ENCODE data around the gene DUSP9. TPM values are rescaled to one million over a fixed set of nuclear protein-coding genes. Genes with fewer than 3 reads are reported as not detected.

DUSP9 gene
- total RNA-seq, 2 donors from 2014 or later, result 3.5 TPM; not detected in 1

- no peak for DNase-seq (ENCODE audit: low spot score)
- 88% methylated on average over 21 of the region's 21 CpGs for WGBS
- Histone ChIP-seq H3K4me1 (replicated peaks) (no peaks in the 10 kb centered on the region), H3K9me3 (no peaks in the 10 kb centered on the region), H3K36me3 (no peaks in the 10 kb centered on the region), H3K4me3 (no peak overlapping the region), H3K27me3 (replicated peaks; ENCODE audit: insufficient read depth) (no peaks in the 10 kb centered on the region), H3K27ac (no peak overlapping the region)
- no peak for TF ChIP-seq CTCF (IDR thresholded peaks at IDR 0.05)
- TF ChIP-seq POLR2A (IDR thresholded peaks at IDR 0.05), result no peak
- no peak for TF ChIP-seq POLR2AphosphoS5 (IDR thresholded peaks at IDR 0.05)
- intact Hi-C loops (cut with DNase I), result no loop called here
Observed at GRCh38 chrX:153625271-153626024, 21.6 kb upstream of the DUSP9 start.

GRCh38 chrX:153626025-153626633, 20.9 kb upstream of the DUSP9 start:
- no peaks in the 10 kb centered on the region for H3K9me3 ChIP-seq
- H3K27ac ChIP-seq, result no peak overlapping the region
- TF ChIP-seq POLR2AphosphoS5 (IDR thresholded peaks at IDR 0.05) (no peak), POLR2A (IDR thresholded peaks at IDR 0.05) (no peak), CTCF (IDR thresholded peaks at IDR 0.05) (no peak)
- no peak for DNase-seq (ENCODE audit: low spot score)
- no peaks in the 10 kb centered on the region for H3K36me3 ChIP-seq
- H3K27me3 ChIP-seq (replicated peaks; ENCODE audit: insufficient read depth), result no peaks in the 10 kb centered on the region
- intact Hi-C loops (cut with DNase I), result no loop called here
- no peak overlapping the region for H3K4me3 ChIP-seq
- H3K4me1 ChIP-seq (replicated peaks), result no peaks in the 10 kb centered on the region
- 87% methylated on average over 3 of the region's 16 CpGs for WGBS

GRCh38 chrX:153626863-153627674, 19.9 kb upstream of the DUSP9 start:
- no peak for DNase-seq (ENCODE audit: low spot score)
- intact Hi-C loops (cut with DNase I), result no loop called here
- Histone ChIP-seq H3K27ac (no peak overlapping the region), H3K36me3 (no peaks in the 10 kb centered on the region), H3K4me3 (no peak overlapping the region), H3K27me3 (replicated peaks; ENCODE audit: insufficient read depth) (no peaks in the 10 kb centered on the region), H3K9me3 (no peaks in the 10 kb centered on the region), H3K4me1 (replicated peaks) (no peaks in the 10 kb centered on the region)
- 83% methylated on average over 33 of the region's 35 CpGs for WGBS
- TF ChIP-seq POLR2AphosphoS5 (IDR thresholded peaks at IDR 0.05) (no peak), CTCF (IDR thresholded peaks at IDR 0.05) (no peak), POLR2A (IDR thresholded peaks at IDR 0.05) (no peak)

GRCh38 chrX:153627675-153628111, 19.3 kb upstream of the DUSP9 start:
- no peak overlapping the region for H3K4me3 ChIP-seq
- no peak overlapping the region for H3K27ac ChIP-seq
- DNase-seq (ENCODE audit: low spot score), result no peak
- intact Hi-C loops (cut with DNase I), result no loop called here
- H3K36me3 ChIP-seq, result no peaks in the 10 kb centered on the region
- no peak for TF ChIP-seq POLR2AphosphoS5 (IDR thresholded peaks at IDR 0.05)
- TF ChIP-seq CTCF (IDR thresholded peaks at IDR 0.05), result no peak
- no peak for TF ChIP-seq POLR2A (IDR thresholded peaks at IDR 0.05)
- WGBS, result 64% methylated on average over 9 of the region's 15 CpGs
- no peaks in the 10 kb centered on the region for H3K9me3 ChIP-seq
- no peaks in the 10 kb centered on the region for H3K27me3 ChIP-seq (replicated peaks; ENCODE audit: insufficient read depth)
- no peaks in the 10 kb centered on the region for H3K4me1 ChIP-seq (replicated peaks)

Measured in prostate gland (tissue), 2 donors.